ENCODE results near the gene STX8.

DNA sequence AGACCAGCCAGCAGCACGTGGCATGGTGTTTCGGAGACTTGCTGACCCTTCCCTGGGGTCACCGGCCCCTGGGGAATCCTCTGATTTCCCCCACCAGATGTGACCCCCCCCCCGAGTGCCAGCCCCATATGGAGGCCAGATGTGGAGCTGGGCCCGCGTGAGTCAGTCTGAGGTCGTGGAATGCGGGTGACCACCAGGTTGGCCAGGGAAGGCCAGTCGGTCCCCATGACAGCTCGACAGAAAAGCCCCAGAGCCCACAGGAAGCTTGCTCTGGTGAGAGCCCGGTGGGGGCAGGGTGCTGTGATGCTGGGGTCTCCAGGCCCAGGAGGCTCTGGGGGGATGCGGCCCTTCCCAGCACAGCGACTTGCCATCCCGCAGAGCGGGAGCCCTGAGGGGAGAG lies 345.3 kb downstream of the STX8 start:
- no peak for TF ChIP-seq POLR2A (IDR thresholded peaks at IDR 0.05)
- TF ChIP-seq, protein P1, sequence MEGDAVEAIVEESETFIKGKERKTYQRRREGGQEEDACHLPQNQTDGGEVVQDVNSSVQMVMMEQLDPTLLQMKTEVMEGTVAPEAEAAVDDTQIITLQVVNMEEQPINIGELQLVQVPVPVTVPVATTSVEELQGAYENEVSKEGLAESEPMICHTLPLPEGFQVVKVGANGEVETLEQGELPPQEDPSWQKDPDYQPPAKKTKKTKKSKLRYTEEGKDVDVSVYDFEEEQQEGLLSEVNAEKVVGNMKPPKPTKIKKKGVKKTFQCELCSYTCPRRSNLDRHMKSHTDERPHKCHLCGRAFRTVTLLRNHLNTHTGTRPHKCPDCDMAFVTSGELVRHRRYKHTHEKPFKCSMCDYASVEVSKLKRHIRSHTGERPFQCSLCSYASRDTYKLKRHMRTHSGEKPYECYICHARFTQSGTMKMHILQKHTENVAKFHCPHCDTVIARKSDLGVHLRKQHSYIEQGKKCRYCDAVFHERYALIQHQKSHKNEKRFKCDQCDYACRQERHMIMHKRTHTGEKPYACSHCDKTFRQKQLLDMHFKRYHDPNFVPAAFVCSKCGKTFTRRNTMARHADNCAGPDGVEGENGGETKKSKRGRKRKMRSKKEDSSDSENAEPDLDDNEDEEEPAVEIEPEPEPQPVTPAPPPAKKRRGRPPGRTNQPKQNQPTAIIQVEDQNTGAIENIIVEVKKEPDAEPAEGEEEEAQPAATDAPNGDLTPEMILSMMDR (IDR thresholded peaks at IDR 0.05), result no peak
